HEK293T (cell line): ENCODE measurements around the gene RC3H1.

Source experiments
- FOXK2 ChIP-seq: fragments of 450-650 bp; IDR thresholded peaks from 2 replicates; pipeline ENCODE4 v1.6.1; 2016; ENCODE audit warnings: mild to moderate bottlenecking
- HDGF ChIP-seq: fragments of 450-650 bp; IDR thresholded peaks from 2 replicates; pipeline ENCODE4 v1.6.1; 2017; ENCODE audit warnings: antibody characterized with exemption, borderline replicate concordance
- SUZ12 ChIP-seq: fragments of 450-650 bp; IDR thresholded peaks from 2 replicates; pipeline ENCODE4 v1.6.1; 2016; ENCODE audit warnings: mild to moderate bottlenecking
- TARDBP ChIP-seq: fragments of 450-650 bp; IDR thresholded peaks from 2 replicates; pipeline ENCODE4 v1.6.1; 2016

DNA sequence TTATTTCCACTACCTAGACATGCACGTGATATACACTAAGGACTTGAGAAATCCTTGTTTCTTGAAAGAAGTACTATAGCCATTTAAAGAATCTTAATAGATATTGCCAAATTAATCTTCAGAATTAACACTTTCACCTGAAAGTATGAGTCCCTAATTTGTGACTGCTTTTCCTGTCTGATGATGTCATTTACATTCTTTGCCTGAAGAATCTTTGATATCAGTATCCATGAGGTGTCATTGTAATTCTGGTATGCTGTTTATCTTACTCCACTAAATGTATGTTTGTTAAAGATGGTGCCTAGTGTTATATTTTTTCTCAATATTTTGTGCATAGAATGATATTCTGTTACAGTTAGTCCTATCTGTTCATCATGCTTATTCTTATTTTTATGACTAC, 48.5 kb upstream of the RC3H1 start:
- TF ChIP-seq SUZ12 = no peak
- TF ChIP-seq HDGF = no peak
- TF ChIP-seq FOXK2 = no peak
- no peak for TF ChIP-seq TARDBP
